Liver (tissue), 3 donors: ENCODE data around the gene FBP2.

Experiments
- ATF3 ChIP-seq: IDR thresholded peaks from 2 replicates; pipeline ENCODE4 v1.6.1; 2016; ENCODE audit warnings: antibody characterized with exemption
- CTCF ChIP-seq: fragments of 150-350 bp; IDR thresholded peaks from 2 replicates; pipeline ENCODE4 v1.5.1; 2017; ENCODE audit warnings: improper control_type of control experiment, low read depth, low read length; ENCODE audit not compliant: missing input control
- GABPA ChIP-seq, 2 donors: IDR thresholded peaks in 1 of 2; conservative IDR thresholded peaks in 1 of 2; 2 replicates each; pipeline ENCODE4 v1.6.1; 2016; ENCODE audit warnings: antibody characterized with exemption in 2 of 2, mild to moderate bottlenecking in 1 of 2, moderate library complexity in 1 of 2
- HNF4A ChIP-seq, 2 donors: conservative IDR thresholded peaks; 2 replicates each; pipeline ENCODE4 v1.6.1; 2016; ENCODE audit warnings: antibody characterized with exemption in 2 of 2, mild to moderate bottlenecking in 2 of 2
- HNF4G ChIP-seq: IDR thresholded peaks from 2 replicates; pipeline ENCODE4 v1.6.1; 2016; ENCODE audit warnings: antibody characterized with exemption
- JUND ChIP-seq, 2 donors: IDR thresholded peaks; 2 replicates each; pipeline ENCODE4 v1.6.1; 2016; ENCODE audit warnings: antibody characterized with exemption in 2 of 2
- MAX ChIP-seq: IDR thresholded peaks from 2 replicates; pipeline ENCODE4 v1.6.1; 2016; ENCODE audit warnings: antibody characterized with exemption
- RAD21 ChIP-seq, 2 donors: IDR thresholded peaks; 2 replicates each; pipeline ENCODE4 v1.6.1; 2016; ENCODE audit warnings: antibody characterized with exemption in 2 of 2, mild to moderate bottlenecking in 2 of 2
- REST ChIP-seq: IDR thresholded peaks from 2 replicates; pipeline ENCODE4 v1.6.1; 2016; ENCODE audit warnings: antibody characterized with exemption, mild to moderate bottlenecking
- SP1 ChIP-seq: IDR thresholded peaks from 2 replicates; pipeline ENCODE4 v1.6.1; 2018; ENCODE audit warnings: antibody characterized with exemption, mild to moderate bottlenecking
- YY1 ChIP-seq: IDR thresholded peaks from 2 replicates; pipeline ENCODE4 v1.6.1; 2016; ENCODE audit warnings: antibody characterized with exemption, mild to moderate bottlenecking
- ZBTB33 ChIP-seq: IDR thresholded peaks from 2 replicates; pipeline ENCODE4 v1.6.1; 2016; ENCODE audit warnings: antibody characterized with exemption
- donor health status: healthy.
- donor health status: healthy.

- TF ChIP-seq HNF4G (no peak), CTCF (no peak), SP1 (no peak), HNF4A (conservative IDR thresholded peaks at IDR 0.05) (no peak), YY1 (no peak), MAX (no peak), JUND (IDR thresholded peaks at IDR 0.05) (no peak), GABPA (IDR thresholded peaks at IDR 0.05 in 1 of 2, conservative IDR thresholded peaks at IDR 0.05 in 1 of 2) (no peak), ZBTB33 (no peak), REST (no peak), ATF3 (no peak), RAD21 (IDR thresholded peaks at IDR 0.05) (no peak)
Measured at GRCh38 chr9:94625835-94626234, 32.2 kb upstream of the FBP2 start.
